NCI-H1694 (cell line): ENCODE measurements around the gene TMEM217.
"Not testable (repeated sequence)": the region's sequence is repeated elsewhere in the genome, so short reads cannot be mapped to it uniquely, and the experiment has no call there.

Experiments used
- DNase-seq: peaks from one replicate; lab custom pipeline; 2025; lab: John Stamatoyannopoulos, UW

Gene TMEM217

GRCh38 chr6:37180610-37181009 lies 77.3 kb downstream of the TMEM217 start:
- not testable (repeated sequence) for DNase-seq

- no peak for DNase-seq
These were observed 77.9 kb downstream of the TMEM217 start for GRCh38 chr6:37180075-37180474.

GRCh38 chr6:37177935-37178517 lies 79.9 kb downstream of the TMEM217 start:
- DNase-seq = no peak

- DNase-seq = no peak
These were observed 80.6 kb downstream of the TMEM217 start for GRCh38 chr6:37177077-37177934.

- DNase-seq = no peak
These were observed 81.5 kb downstream of the TMEM217 start for GRCh38 chr6:37176268-37177076.

GRCh38 chr6:37175332-37176267 lies 82.3 kb downstream of the TMEM217 start:
- no peak for DNase-seq

GRCh38 chr6:37174515-37175331 lies 83.2 kb downstream of the TMEM217 start:
- no peak for DNase-seq

GRCh38 chr6:37174196-37174514 lies 83.8 kb downstream of the TMEM217 start:
- no peak for DNase-seq

GRCh38 chr6:37173493-37174195 lies 84.3 kb downstream of the TMEM217 start:
- no peak for DNase-seq

- DNase-seq = no peak
These were observed 84.9 kb downstream of the TMEM217 start for GRCh38 chr6:37172912-37173492.

GRCh38 chr6:37171970-37172812 lies 85.8 kb downstream of the TMEM217 start:
- peak; percentile 89 for DNase-seq

GRCh38 chr6:37171201-37171969 lies 86.6 kb downstream of the TMEM217 start:
- DNase-seq = no peak

GRCh38 chr6:37170273-37171200 lies 87.4 kb downstream of the TMEM217 start:
- DNase-seq = peak; percentile 12

- peak; percentile 92 for DNase-seq
These were observed 88.3 kb downstream of the TMEM217 start, which contains the start of gene PIM1 for GRCh38 chr6:37169496-37170272. TSS of gene PIM1 (plus strand) at chr6:37170152. CDS start at chr6:37170576, 424 bp downstream.

GRCh38 chr6:37168811-37169495 lies 89.0 kb downstream of the TMEM217 start:
- peak; percentile 48 for DNase-seq
